Colonic mucosa (tissue), 4 donors: Measurements from ENCODE around the gene PSME2. TPM values are rescaled to one million over a fixed set of nuclear protein-coding genes. Genes with fewer than 3 reads are reported as not detected.

Source experiments
- DNase-seq: peaks from one replicate; pipeline ENCODE4 v3.0.0-alpha.2; 2020
- H3K27ac ChIP-seq: fragments of 200-600 bp; one replicate; pipeline ENCODE4 v1.8.0; 2021
- H3K27me3 ChIP-seq: fragments of 200-600 bp; one replicate; pipeline ENCODE4 v1.8.0; 2021
- H3K36me3 ChIP-seq: fragments of 200-600 bp; one replicate; pipeline ENCODE4 v1.8.0; 2021
- H3K4me1 ChIP-seq: fragments of 200-600 bp; one replicate; pipeline ENCODE4 v1.8.0; 2021; ENCODE audit warnings: mild to moderate bottlenecking
- H3K4me3 ChIP-seq: fragments of 200-600 bp; one replicate; pipeline ENCODE4 v1.8.0; 2021
- H3K9ac ChIP-seq, 2 donors: one replicate each; pipeline ENCODE4 v1.7.0; 2013; ENCODE audit warnings: control low read depth in 2 of 2, low read depth in 2 of 2, low read length in 2 of 2
- H3K9me3 ChIP-seq: fragments of 200-600 bp; one replicate; pipeline ENCODE4 v1.8.0; 2021
- intact Hi-C: fragments of 100-400 bp; cut with DNase I; formaldehyde crosslinking; loops from one replicate; pipeline ENCODE4 v1.14.1; 2022
- total RNA-seq, 2 donors: library from RNA; stranded (reverse); fragmentation: NEBNext Ultra II Directional in 1 of 2; extraction: Animal tissue kit (Norgen Biotek cat#: 25700) in 1 of 2; gene quantifications; one replicate each; pipeline ENCODE4 v1.2.1, GENCODE V29; 2021
- TF ChIP-seq, protein P1 (sequence below): fragments of 200-600 bp; IDR thresholded peaks from one replicate; pipeline ENCODE4 v1.8.0; 2022; ENCODE audit warnings: antibody characterized with exemption, mild to moderate bottlenecking
- donor health status: healthy.
- donor health status: DM: no; HTN: no; CAD: no.
- donor health status: DM: no; HTN: no; CAD: no.

The PSME2 gene
- total RNA-seq, 2 donors from 2014 or later, result 151 to 320 TPM

GRCh38 chr14:24157331-24157730, 10.9 kb upstream of the PSME2 start:
- no peak for DNase-seq

GRCh38 chr14:24156840-24157239, 10.4 kb upstream of the PSME2 start:
- DNase-seq, result no peak
- H3K9me3 ChIP-seq, result no peaks in the 10 kb centered on the region
- H3K9ac ChIP-seq, result no peak overlapping the region
- no peak overlapping the region for H3K27ac ChIP-seq
- H3K27me3 ChIP-seq, result no peaks in the 10 kb centered on the region
- no peak overlapping the region for H3K4me3 ChIP-seq
- peaks cover 12% of the 10 kb centered on the region for H3K36me3 ChIP-seq
- TF ChIP-seq, protein P1, sequence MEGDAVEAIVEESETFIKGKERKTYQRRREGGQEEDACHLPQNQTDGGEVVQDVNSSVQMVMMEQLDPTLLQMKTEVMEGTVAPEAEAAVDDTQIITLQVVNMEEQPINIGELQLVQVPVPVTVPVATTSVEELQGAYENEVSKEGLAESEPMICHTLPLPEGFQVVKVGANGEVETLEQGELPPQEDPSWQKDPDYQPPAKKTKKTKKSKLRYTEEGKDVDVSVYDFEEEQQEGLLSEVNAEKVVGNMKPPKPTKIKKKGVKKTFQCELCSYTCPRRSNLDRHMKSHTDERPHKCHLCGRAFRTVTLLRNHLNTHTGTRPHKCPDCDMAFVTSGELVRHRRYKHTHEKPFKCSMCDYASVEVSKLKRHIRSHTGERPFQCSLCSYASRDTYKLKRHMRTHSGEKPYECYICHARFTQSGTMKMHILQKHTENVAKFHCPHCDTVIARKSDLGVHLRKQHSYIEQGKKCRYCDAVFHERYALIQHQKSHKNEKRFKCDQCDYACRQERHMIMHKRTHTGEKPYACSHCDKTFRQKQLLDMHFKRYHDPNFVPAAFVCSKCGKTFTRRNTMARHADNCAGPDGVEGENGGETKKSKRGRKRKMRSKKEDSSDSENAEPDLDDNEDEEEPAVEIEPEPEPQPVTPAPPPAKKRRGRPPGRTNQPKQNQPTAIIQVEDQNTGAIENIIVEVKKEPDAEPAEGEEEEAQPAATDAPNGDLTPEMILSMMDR, result no peak
- H3K4me1 ChIP-seq, result no peaks in the 10 kb centered on the region
- intact Hi-C loops, result no loop called here

More at GRCh38 chr14:24157331-24157730, 10.9 kb upstream of the PSME2 start:
- H3K27me3 ChIP-seq, result no peaks in the 10 kb centered on the region
- H3K36me3 ChIP-seq, result peaks cover 10% of the 10 kb centered on the region
- H3K27ac ChIP-seq, result no peak overlapping the region
- H3K4me3 ChIP-seq, result no peak overlapping the region
- peaks cover 4% of the 10 kb centered on the region for H3K4me1 ChIP-seq
- intact Hi-C loops, result no loop called here
- TF ChIP-seq, protein P1, result no peak
- H3K9me3 ChIP-seq, result no peaks in the 10 kb centered on the region
- no peak overlapping the region for H3K9ac ChIP-seq

DNA sequence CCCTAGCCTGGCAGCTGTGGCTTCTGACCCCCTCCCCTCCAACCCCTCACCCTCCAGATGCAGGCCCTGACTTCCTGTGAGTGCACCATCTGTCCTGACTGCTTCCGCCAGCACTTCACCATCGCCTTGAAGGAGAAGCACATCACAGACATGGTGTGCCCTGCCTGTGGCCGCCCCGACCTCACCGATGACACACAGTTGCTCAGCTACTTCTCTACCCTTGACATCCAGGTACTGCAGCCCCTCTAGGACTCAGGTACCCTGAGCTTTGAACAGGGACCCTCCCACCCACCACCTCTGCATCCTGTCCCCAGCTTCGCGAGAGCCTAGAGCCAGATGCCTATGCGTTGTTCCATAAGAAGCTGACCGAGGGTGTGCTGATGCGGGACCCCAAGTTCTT, 8.7 kb upstream of the PSME2 start:
- Histone ChIP-seq H3K27me3 (no peaks in the 10 kb centered on the region), H3K9me3 (no peaks in the 10 kb centered on the region), H3K4me1 (no peaks in the 10 kb centered on the region), H3K36me3 (peaks cover 27% of the 10 kb centered on the region), H3K9ac (no peak overlapping the region), H3K27ac (no peak overlapping the region), H3K4me3 (no peak overlapping the region)
- intact Hi-C loops, result no loop called here
- TF ChIP-seq, protein P1, result no peak
- DNase-seq, result no peak

- H3K9ac ChIP-seq, result no peak overlapping the region
- H3K4me1 ChIP-seq, result peaks cover 12% of the 10 kb centered on the region
- TF ChIP-seq, protein P1, result no peak
- DNase-seq, result no peak
- intact Hi-C loops, result no loop called here
- no peaks in the 10 kb centered on the region for H3K9me3 ChIP-seq
- no peaks in the 10 kb centered on the region for H3K27me3 ChIP-seq
- H3K4me3 ChIP-seq, result no peak overlapping the region
- peaks cover 29% of the 10 kb centered on the region for H3K36me3 ChIP-seq
- no peak overlapping the region for H3K27ac ChIP-seq
Measured at GRCh38 chr14:24151404-24152080, 5.1 kb upstream of the PSME2 start.

DNA sequence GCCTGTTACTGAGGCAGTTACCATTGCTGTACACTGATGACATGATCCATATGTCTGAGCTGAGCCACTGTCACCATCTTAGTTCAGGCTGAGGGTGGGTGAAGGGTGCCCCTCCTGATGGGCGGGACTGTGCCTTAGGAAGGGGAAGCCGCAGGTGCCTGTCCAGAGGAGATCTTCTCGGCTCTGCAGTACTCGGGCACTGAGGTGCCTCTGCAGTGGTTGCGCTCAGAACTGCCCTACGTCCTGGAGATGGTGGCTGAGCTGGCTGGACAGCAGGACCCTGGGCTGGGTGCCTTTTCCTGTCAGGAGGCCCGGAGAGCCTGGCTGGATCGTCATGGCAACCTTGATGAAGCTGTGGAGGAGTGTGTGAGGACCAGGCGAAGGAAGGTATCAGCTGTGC, 4.6 kb upstream of the PSME2 start:
- H3K27me3 ChIP-seq, result no peaks in the 10 kb centered on the region
- H3K9ac ChIP-seq, result no peak overlapping the region
- no peak overlapping the region for H3K27ac ChIP-seq
- no peak overlapping the region for H3K4me3 ChIP-seq
- peaks cover 12% of the 10 kb centered on the region for H3K4me1 ChIP-seq
- intact Hi-C loops, result no loop called here
- no peak for DNase-seq
- peaks cover 29% of the 10 kb centered on the region for H3K36me3 ChIP-seq
- no peaks in the 10 kb centered on the region for H3K9me3 ChIP-seq
- TF ChIP-seq, protein P1, result no peak
